HepG2 (cell line): Measurements from ENCODE around the gene THRB. TPM values are rescaled to one million over a fixed set of nuclear protein-coding genes. Genes with fewer than 3 reads are reported as not detected.

Source experiments
- CBX5 ChIP-seq: sonication (generic); formaldehyde crosslinking; IDR thresholded peaks from 2 replicates; pipeline ENCODE4 v1.4.0; 2020; ENCODE audit warnings: missing genetic modification reagents, borderline replicate concordance
- CREB1 ChIP-seq, 2 experiments: fragments of 450-650 bp in 1 of 2; IDR thresholded peaks; 2 replicates each; pipeline ENCODE4 v1.6.1; 2016 to 2017; ENCODE audit warnings: control low read depth in 1 of 2, mild to moderate bottlenecking in 1 of 2, missing compliant biosample characterization in 1 of 2, missing genetic modification characterization in 1 of 2
- FOXA1 ChIP-seq, 2 experiments: fragments of 450-650 bp in 1 of 2; sonication (generic) in 1 of 2; formaldehyde crosslinking in 1 of 2; IDR thresholded peaks; 2 replicates each; pipeline versions ENCODE4 v1.4.0 to v1.6.1; 2016 to 2020; ENCODE audit warnings: missing genetic modification reagents in 1 of 2
- HDAC2 ChIP-seq: sonication (generic); formaldehyde crosslinking; IDR thresholded peaks from 2 replicates; pipeline ENCODE4 v1.4.0; 2020; ENCODE audit warnings: missing genetic modification reagents
- HNRNPK ChIP-seq: fragments of 200-400 bp; formaldehyde crosslinking; IDR thresholded peaks from 2 replicates; pipeline ENCODE4 v1.6.1; 2018; ENCODE audit warnings: low read length, low read depth, moderate library complexity, mild to moderate bottlenecking; ENCODE audit not compliant: poor library complexity, severe bottlenecking
- JDP2 ChIP-seq: sonication (generic); formaldehyde crosslinking; IDR thresholded peaks from 2 replicates; pipeline ENCODE4 v1.8.1; 2022; ENCODE audit warnings: missing genetic modification reagents, borderline replicate concordance
- KDM2A ChIP-seq: sonication (generic); formaldehyde crosslinking; IDR thresholded peaks from 2 replicates; pipeline ENCODE4 v1.4.0; 2020; ENCODE audit warnings: low read depth, missing genetic modification reagents, borderline replicate concordance
- KMT2B ChIP-seq: IDR thresholded peaks from 2 replicates; pipeline ENCODE4 v1.6.1; 2016; ENCODE audit warnings: missing genetic modification reagents, missing compliant biosample characterization
- MIER3 ChIP-seq: IDR thresholded peaks from 2 replicates; pipeline ENCODE4 v1.6.1; 2016; ENCODE audit warnings: missing compliant biosample characterization, borderline replicate concordance
- RARA ChIP-seq: IDR thresholded peaks from 2 replicates; pipeline ENCODE4 v1.6.1; 2016; ENCODE audit warnings: missing genetic modification reagents, missing compliant biosample characterization
- U2AF1 ChIP-seq: fragments of 200-400 bp; formaldehyde crosslinking; optimal IDR thresholded peaks from 2 replicates; pipeline ENCODE3; 2017; ENCODE audit warnings: mild to moderate bottlenecking, low read depth, low read length
- XRCC5 ChIP-seq: fragments of 200-400 bp; formaldehyde crosslinking; optimal IDR thresholded peaks from 2 replicates; pipeline ENCODE3; 2017; ENCODE audit warnings: mild to moderate bottlenecking, low read length
- ZNF562 ChIP-seq: sonication (generic); formaldehyde crosslinking; IDR thresholded peaks from 2 replicates; pipeline ENCODE4 v1.8.0; 2022; ENCODE audit warnings: missing genetic modification reagents, borderline replicate concordance
- ZNF749 ChIP-seq: sonication (generic); formaldehyde crosslinking; IDR thresholded peaks from 2 replicates; pipeline ENCODE4 v1.8.0; 2022; ENCODE audit warnings: mild to moderate bottlenecking, missing genetic modification reagents, moderate library complexity, borderline replicate concordance
- polyA plus RNA-seq, 8 experiments: library from polyadenylated mRNA; depleted of rRNA in 3 of 8; stranded (reverse) in 7 of 8; unstranded in 1 of 8; fragments of >200 nt; fragmentation: Illumina TruSeq in 4 of 8; extraction: Trizol in 4 of 8; gene quantifications; 2 replicates each; pipeline versions ENCODE4 v1.2.1 to v1.2.3, GENCODE V29; 2011 to 2016; ENCODE audit warnings: low read depth in 4 of 8, missing spikeins in 1 of 8, mixed read lengths in 1 of 8; ENCODE audit not compliant: insufficient read depth in 1 of 8
- total RNA-seq, 5 experiments: library from RNA; depleted of rRNA; stranded (reverse); fragments of >200 nt; fragmentation: Illumina TruSeq; extraction: Trizol; gene quantifications; 2 replicates each; pipeline ENCODE4 v1.2.3, GENCODE V29; 2016; ENCODE audit warnings: low read depth in 1 of 5
- TF ChIP-seq, protein P1 (sequence below): sonication (generic); formaldehyde crosslinking; IDR thresholded peaks from 2 replicates; pipeline ENCODE4 v1.5.0; 2020; ENCODE audit warnings: mild to moderate bottlenecking, missing genetic modification reagents
- TF ChIP-seq, protein P2 (sequence below): sonication (generic); formaldehyde crosslinking; IDR thresholded peaks from 2 replicates; pipeline ENCODE4 v1.4.0; 2020; ENCODE audit warnings: mild to moderate bottlenecking, low read depth, missing genetic modification reagents
- TF ChIP-seq, protein P3 (sequence below): sonication (generic); formaldehyde crosslinking; IDR thresholded peaks from 2 replicates; pipeline ENCODE4 v1.4.0; 2020; ENCODE audit warnings: missing genetic modification reagents
- TF ChIP-seq, protein P4 (sequence below): sonication (generic); formaldehyde crosslinking; IDR thresholded peaks from 2 replicates; pipeline ENCODE4 v1.4.0; 2020; ENCODE audit warnings: mild to moderate bottlenecking, missing genetic modification reagents
- TF ChIP-seq, protein P5 (sequence below): sonication (generic); formaldehyde crosslinking; IDR thresholded peaks from 2 replicates; pipeline ENCODE4 v1.5.0; 2020; ENCODE audit warnings: missing genetic modification reagents
- TF ChIP-seq, protein P6 (sequence below): sonication (generic); formaldehyde crosslinking; IDR thresholded peaks from 2 replicates; pipeline ENCODE4 v1.9.0; 2021; ENCODE audit warnings: missing genetic modification reagents, borderline replicate concordance

Gene THRB
- total and polyA plus RNA-seq, 2 of the 13 experiments (the other 11 are each of a cell fraction or from before 2014, with no cell fraction given), result 4.7 to 22.7 TPM

DNA sequence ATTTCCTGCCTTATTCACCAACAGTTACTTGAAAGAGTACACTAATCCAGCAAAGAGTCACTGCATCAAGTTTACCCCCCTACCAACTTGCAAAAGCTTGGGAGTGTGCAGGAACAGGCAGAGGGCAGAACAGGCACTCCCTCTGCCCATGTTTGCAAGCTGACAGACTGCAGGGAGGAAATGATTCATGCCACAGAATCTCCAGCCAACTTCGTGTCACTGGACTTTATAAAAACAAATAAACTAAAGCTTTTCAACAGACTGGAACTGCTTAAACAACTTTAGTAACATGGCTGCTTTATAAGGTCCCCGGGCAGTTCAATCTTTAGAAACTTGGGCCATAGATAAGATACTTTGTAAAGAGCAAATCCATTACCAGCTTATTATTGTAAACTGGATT, 129.5 kb downstream of the THRB start (continued):
- TF ChIP-seq, protein P1, sequence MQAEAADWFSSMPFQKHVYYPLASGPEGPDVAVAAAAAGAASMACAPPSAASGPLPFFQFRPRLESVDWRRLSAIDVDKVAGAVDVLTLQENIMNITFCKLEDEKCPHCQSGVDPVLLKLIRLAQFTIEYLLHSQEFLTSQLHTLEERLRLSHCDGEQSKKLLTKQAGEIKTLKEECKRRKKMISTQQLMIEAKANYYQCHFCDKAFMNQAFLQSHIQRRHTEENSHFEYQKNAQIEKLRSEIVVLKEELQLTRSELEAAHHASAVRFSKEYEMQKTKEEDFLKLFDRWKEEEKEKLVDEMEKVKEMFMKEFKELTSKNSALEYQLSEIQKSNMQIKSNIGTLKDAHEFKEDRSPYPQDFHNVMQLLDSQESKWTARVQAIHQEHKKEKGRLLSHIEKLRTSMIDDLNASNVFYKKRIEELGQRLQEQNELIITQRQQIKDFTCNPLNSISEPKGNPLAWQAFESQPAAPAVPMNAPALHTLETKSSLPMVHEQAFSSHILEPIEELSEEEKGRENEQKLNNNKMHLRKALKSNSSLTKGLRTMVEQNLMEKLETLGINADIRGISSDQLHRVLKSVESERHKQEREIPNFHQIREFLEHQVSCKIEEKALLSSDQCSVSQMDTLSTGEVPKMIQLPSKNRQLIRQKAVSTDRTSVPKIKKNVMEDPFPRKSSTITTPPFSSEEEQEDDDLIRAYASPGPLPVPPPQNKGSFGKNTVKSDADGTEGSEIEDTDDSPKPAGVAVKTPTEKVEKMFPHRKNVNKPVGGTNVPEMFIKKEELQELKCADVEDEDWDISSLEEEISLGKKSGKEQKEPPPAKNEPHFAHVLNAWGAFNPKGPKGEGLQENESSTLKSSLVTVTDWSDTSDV (CRISPR knock-in tag), result no peak
- TF ChIP-seq KDM2A (CRISPR knock-in tag), result peak; percentile 39; the same call in 1 of the 2 replicates
- no peak for TF ChIP-seq CREB1 (IDR thresholded peaks at IDR 0.05)
- TF ChIP-seq CREB1 (CRISPR knock-in tag; IDR thresholded peaks at IDR 0.05), result peak; percentile 57; the same call in 1 of the 2 replicates
- no peak for TF ChIP-seq ZNF749 (CRISPR knock-in tag)
- TF ChIP-seq, protein P2, sequence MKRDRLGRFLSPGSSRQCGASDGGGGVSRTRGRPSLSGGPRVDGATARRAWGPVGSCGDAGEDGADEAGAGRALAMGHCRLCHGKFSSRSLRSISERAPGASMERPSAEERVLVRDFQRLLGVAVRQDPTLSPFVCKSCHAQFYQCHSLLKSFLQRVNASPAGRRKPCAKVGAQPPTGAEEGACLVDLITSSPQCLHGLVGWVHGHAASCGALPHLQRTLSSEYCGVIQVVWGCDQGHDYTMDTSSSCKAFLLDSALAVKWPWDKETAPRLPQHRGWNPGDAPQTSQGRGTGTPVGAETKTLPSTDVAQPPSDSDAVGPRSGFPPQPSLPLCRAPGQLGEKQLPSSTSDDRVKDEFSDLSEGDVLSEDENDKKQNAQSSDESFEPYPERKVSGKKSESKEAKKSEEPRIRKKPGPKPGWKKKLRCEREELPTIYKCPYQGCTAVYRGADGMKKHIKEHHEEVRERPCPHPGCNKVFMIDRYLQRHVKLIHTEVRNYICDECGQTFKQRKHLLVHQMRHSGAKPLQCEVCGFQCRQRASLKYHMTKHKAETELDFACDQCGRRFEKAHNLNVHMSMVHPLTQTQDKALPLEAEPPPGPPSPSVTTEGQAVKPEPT (CRISPR knock-in tag), result no peak
- TF ChIP-seq XRCC5, result peak; percentile 60
- peak; percentile 58; the same call in 1 of the 2 replicates for TF ChIP-seq HDAC2 (CRISPR knock-in tag)
- TF ChIP-seq, protein P3, sequence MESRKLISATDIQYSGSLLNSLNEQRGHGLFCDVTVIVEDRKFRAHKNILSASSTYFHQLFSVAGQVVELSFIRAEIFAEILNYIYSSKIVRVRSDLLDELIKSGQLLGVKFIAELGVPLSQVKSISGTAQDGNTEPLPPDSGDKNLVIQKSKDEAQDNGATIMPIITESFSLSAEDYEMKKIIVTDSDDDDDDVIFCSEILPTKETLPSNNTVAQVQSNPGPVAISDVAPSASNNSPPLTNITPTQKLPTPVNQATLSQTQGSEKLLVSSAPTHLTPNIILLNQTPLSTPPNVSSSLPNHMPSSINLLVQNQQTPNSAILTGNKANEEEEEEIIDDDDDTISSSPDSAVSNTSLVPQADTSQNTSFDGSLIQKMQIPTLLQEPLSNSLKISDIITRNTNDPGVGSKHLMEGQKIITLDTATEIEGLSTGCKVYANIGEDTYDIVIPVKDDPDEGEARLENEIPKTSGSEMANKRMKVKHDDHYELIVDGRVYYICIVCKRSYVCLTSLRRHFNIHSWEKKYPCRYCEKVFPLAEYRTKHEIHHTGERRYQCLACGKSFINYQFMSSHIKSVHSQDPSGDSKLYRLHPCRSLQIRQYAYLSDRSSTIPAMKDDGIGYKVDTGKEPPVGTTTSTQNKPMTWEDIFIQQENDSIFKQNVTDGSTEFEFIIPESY (CRISPR knock-in tag), result no peak
- TF ChIP-seq, protein P4, sequence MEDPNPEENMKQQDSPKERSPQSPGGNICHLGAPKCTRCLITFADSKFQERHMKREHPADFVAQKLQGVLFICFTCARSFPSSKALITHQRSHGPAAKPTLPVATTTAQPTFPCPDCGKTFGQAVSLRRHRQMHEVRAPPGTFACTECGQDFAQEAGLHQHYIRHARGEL (CRISPR knock-in tag), result no peak
- TF ChIP-seq, protein P5, sequence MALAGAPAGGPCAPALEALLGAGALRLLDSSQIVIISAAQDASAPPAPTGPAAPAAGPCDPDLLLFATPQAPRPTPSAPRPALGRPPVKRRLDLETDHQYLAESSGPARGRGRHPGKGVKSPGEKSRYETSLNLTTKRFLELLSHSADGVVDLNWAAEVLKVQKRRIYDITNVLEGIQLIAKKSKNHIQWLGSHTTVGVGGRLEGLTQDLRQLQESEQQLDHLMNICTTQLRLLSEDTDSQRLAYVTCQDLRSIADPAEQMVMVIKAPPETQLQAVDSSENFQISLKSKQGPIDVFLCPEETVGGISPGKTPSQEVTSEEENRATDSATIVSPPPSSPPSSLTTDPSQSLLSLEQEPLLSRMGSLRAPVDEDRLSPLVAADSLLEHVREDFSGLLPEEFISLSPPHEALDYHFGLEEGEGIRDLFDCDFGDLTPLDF (CRISPR knock-in tag), result no peak
- TF ChIP-seq JDP2 (CRISPR knock-in tag), result no peak
- TF ChIP-seq MIER3, result peak; percentile 63; the same call in 1 of the 2 replicates
- no peak for TF ChIP-seq HNRNPK
- TF ChIP-seq FOXA1 (IDR thresholded peaks at IDR 0.05), result no peak
- peak; percentile 65; the same call in 1 of the 2 replicates for TF ChIP-seq FOXA1 (CRISPR knock-in tag; IDR thresholded peaks at IDR 0.05)
- TF ChIP-seq, protein P6, sequence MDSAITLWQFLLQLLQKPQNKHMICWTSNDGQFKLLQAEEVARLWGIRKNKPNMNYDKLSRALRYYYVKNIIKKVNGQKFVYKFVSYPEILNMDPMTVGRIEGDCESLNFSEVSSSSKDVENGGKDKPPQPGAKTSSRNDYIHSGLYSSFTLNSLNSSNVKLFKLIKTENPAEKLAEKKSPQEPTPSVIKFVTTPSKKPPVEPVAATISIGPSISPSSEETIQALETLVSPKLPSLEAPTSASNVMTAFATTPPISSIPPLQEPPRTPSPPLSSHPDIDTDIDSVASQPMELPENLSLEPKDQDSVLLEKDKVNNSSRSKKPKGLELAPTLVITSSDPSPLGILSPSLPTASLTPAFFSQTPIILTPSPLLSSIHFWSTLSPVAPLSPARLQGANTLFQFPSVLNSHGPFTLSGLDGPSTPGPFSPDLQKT (CRISPR knock-in tag), result no peak
- peak; percentile 72; the same call in 1 of the 2 replicates for TF ChIP-seq CBX5
- TF ChIP-seq ZNF562 (CRISPR knock-in tag), result no peak
- no peak; the same call in 1 of the 2 replicates for TF ChIP-seq KMT2B
- TF ChIP-seq RARA, result peak; percentile 63
- TF ChIP-seq U2AF1, result no peak
